Natural killer cell (primary cell): ENCODE data around the gene GLT1D1. TPM values are rescaled to one million over a fixed set of nuclear protein-coding genes. Genes with fewer than 3 reads are reported as not detected.
"Not testable (repeated sequence)": the region's sequence is repeated elsewhere in the genome, so short reads cannot be mapped to it uniquely, and the experiment has no call there.

Source experiments
- ATAC-seq, 3 donors: fragments of 150-1000 bp in 2 of 3; fragments of 200-7000 bp in 1 of 3; cut with Tn5 transposase; 1 replicate in 1 of 3; 2 replicates in 2 of 3; pipeline ENCODE4 v1.10.0; 2021; ENCODE audit warnings: mild to moderate bottlenecking in 2 of 3, moderate library complexity in 2 of 3
- DNase-seq, 2 donors: peaks; one replicate each; pipeline versions ENCODE4 v3.0.0 to v3.0.0-alpha.2; 2013 to 2021; ENCODE audit warnings: mixed read lengths in 1 of 2
- H3K27ac ChIP-seq: one replicate; pipeline ENCODE4 v1.5.1; 2013; ENCODE audit warnings: mild to moderate bottlenecking, low read length
- H3K27me3 ChIP-seq: one replicate; pipeline ENCODE4 v1.6.1; 2013; ENCODE audit warnings: low read length; ENCODE audit not compliant: control insufficient read depth, insufficient read depth
- H3K36me3 ChIP-seq: one replicate; pipeline ENCODE4 v1.6.1; 2013; ENCODE audit warnings: low read length; ENCODE audit not compliant: control insufficient read depth, insufficient read depth
- H3K4me1 ChIP-seq: one replicate; pipeline ENCODE4 v1.6.1; 2013; ENCODE audit warnings: low read length; ENCODE audit not compliant: control insufficient read depth, insufficient read depth
- H3K4me3 ChIP-seq: one replicate; pipeline ENCODE4 v1.5.1; 2013; ENCODE audit warnings: low read length
- H3K9me3 ChIP-seq: one replicate; pipeline ENCODE4 v1.6.1; 2013; ENCODE audit warnings: low read length; ENCODE audit not compliant: control insufficient read depth, insufficient read depth
- H3K27ac Mint-ChIP-seq, 2 donors: one replicate each; pipeline ENCODE4 v1.8.0; 2022; ENCODE audit warnings: mild to moderate bottlenecking in 2 of 2, mixed read lengths in 2 of 2, moderate library complexity in 1 of 2
- H3K27me3 Mint-ChIP-seq, 2 donors: one replicate each; pipeline ENCODE4 v1.8.0; 2022; ENCODE audit warnings: low read depth in 2 of 2, mixed read lengths in 2 of 2
- H3K36me3 Mint-ChIP-seq: one replicate; pipeline ENCODE4 v1.8.0; 2022; ENCODE audit warnings: mixed read lengths
- H3K4me1 Mint-ChIP-seq, 2 donors: one replicate each; pipeline ENCODE4 v1.8.0; 2022; ENCODE audit warnings: mixed read lengths in 2 of 2
- H3K4me3 Mint-ChIP-seq: one replicate; pipeline ENCODE4 v1.8.0; 2022; ENCODE audit warnings: mild to moderate bottlenecking, moderate library complexity, mixed read lengths
- H3K9me3 Mint-ChIP-seq, 2 donors: one replicate each; pipeline ENCODE4 v1.8.0; 2022; ENCODE audit warnings: mixed read lengths in 2 of 2
- WGBS: methylation state at CpG from one replicate; pipeline ENCODE4 v1.1.7; 2013; ENCODE audit warnings: missing lambda C conversion rate; ENCODE audit not compliant: insufficient coverage; 5-methylcytosine and 5-hydroxymethylcytosine counted together
- intact Hi-C: fragments of 100-400 bp; cut with micrococcal nuclease; formaldehyde crosslinking; loops from one replicate; pipeline ENCODE4 v1.14.2; 2022
- total RNA-seq, 4 donors: library from RNA; stranded (reverse); fragments of 120-200 nt in 1 of 4; gene quantifications; one replicate each; pipeline versions ENCODE4 v1.2.3 to v1.2.4, GENCODE V29; 2013 to 2022
- TF ChIP-seq, protein P1 (sequence below): fragments of 200-600 bp; IDR thresholded peaks from one replicate; pipeline ENCODE4 v1.8.0; 2022; ENCODE audit warnings: antibody characterized with exemption

Gene GLT1D1
- total RNA-seq, 3 donors from 2014 or later (not counting 1 experiment from before 2014, with no cell fraction given) = 0.33 to 3.2 (median 2.6) TPM

DNA sequence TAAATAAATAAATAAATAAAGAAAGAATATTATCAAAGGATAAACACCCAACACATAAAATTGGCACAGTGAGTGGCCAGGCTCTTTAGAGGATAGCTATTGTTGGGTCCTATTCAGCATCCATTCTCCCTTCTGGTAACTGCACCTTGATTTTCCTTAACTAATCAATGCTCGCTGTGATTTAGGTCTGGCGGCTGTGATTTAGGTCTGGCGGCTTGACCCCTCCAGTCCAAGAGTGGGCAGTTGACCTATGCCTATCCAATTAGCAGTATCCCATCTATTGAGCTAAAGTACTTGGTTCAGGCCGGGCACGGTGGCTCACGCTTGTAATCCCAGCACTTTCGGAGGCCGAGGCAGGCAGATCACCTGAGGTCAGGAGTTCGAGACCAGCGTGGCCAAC is 19.9 kb upstream of the GLT1D1 start:
- Mint-ChIP-seq H3K9me3 (no peaks in the 10 kb centered on the region), H3K36me3 (no peaks in the 10 kb centered on the region), H3K4me3 (no peak overlapping the region), H3K27me3 (no peaks in the 10 kb centered on the region), H3K4me1 (peaks cover 21 to 22% of the 10 kb centered on the region in 2 donors), H3K27ac (no peak overlapping the region)
- intact Hi-C loops = loop anchor here (5.0 kb wide), 1 partner anchor 36 kb away; no protein-coding TSS in a partner anchor
- TF ChIP-seq, protein P1, sequence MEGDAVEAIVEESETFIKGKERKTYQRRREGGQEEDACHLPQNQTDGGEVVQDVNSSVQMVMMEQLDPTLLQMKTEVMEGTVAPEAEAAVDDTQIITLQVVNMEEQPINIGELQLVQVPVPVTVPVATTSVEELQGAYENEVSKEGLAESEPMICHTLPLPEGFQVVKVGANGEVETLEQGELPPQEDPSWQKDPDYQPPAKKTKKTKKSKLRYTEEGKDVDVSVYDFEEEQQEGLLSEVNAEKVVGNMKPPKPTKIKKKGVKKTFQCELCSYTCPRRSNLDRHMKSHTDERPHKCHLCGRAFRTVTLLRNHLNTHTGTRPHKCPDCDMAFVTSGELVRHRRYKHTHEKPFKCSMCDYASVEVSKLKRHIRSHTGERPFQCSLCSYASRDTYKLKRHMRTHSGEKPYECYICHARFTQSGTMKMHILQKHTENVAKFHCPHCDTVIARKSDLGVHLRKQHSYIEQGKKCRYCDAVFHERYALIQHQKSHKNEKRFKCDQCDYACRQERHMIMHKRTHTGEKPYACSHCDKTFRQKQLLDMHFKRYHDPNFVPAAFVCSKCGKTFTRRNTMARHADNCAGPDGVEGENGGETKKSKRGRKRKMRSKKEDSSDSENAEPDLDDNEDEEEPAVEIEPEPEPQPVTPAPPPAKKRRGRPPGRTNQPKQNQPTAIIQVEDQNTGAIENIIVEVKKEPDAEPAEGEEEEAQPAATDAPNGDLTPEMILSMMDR = no peak
- Histone ChIP-seq H3K4me1 (peaks cover 18% of the 10 kb centered on the region), H3K4me3 (no peak overlapping the region), H3K36me3 (no peaks in the 10 kb centered on the region), H3K9me3 (no peaks in the 10 kb centered on the region), H3K27me3 (no peaks in the 10 kb centered on the region), H3K27ac (no peak overlapping the region)
- no peak for DNase-seq
- 97% methylated on average over 10 of the region's 10 CpGs for WGBS
- ATAC-seq = no peak

DNA sequence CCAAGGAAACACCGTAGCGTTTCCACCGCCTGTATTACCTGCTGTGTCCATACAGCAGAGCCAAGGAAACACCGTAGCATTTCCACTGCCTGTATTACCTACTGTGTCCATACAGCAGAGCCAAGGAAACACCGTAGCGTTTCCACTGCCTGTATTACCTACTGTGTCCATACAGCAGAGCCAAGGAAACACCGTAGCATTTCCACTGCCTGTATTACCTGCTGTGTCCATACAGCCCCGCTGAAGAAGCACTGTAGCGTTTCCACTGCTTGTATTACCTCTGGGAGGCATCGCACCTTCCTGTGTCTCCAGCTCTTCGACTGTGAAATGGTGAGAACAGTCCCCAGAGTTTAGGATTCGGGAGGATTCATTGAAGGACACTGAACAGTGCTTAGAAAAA is 13.4 kb upstream of the GLT1D1 start:
- H3K9me3 Mint-ChIP-seq, H3K27me3 ChIP-seq, H3K27ac ChIP-seq, H3K4me3 ChIP-seq, H3K36me3 Mint-ChIP-seq, H3K27me3 Mint-ChIP-seq, intact Hi-C loops, ATAC-seq, H3K36me3 ChIP-seq, H3K4me3 Mint-ChIP-seq, H3K9me3 ChIP-seq, H3K27ac Mint-ChIP-seq, DNase-seq: not testable (repeated sequence)
- H3K4me1 Mint-ChIP-seq = peaks cover 10 to 15% of the 10 kb centered on the region in 2 donors
- H3K4me1 ChIP-seq = peaks cover 11% of the 10 kb centered on the region
- WGBS = 90% methylated on average over 12 of the region's 12 CpGs

GRCh38 chr12:128840862-128841468 is 12.3 kb upstream of the GLT1D1 start:
- no peak overlapping the region for H3K4me3 Mint-ChIP-seq
- Histone ChIP-seq H3K9me3 (no peaks in the 10 kb centered on the region), H3K27me3 (no peaks in the 10 kb centered on the region), H3K4me3 (no peak overlapping the region), H3K4me1 (peaks cover 11% of the 10 kb centered on the region), H3K27ac (no peak overlapping the region), H3K36me3 (no peaks in the 10 kb centered on the region)
- peaks cover 0 to 4% of the 10 kb centered on the region in 2 donors for H3K27me3 Mint-ChIP-seq
- H3K27ac Mint-ChIP-seq = peak overlapping the region in 1 of 2 donors; percentile 73
- intact Hi-C loops = no loop called here
- ATAC-seq = no peak
- no peak for DNase-seq
- H3K4me1 Mint-ChIP-seq = peaks cover 10 to 15% of the 10 kb centered on the region in 2 donors
- no peaks in the 10 kb centered on the region for H3K36me3 Mint-ChIP-seq
- TF ChIP-seq, protein P1 = no peak
- WGBS = 11% methylated on average over 8 of the region's 8 CpGs
- no peaks in the 10 kb centered on the region for H3K9me3 Mint-ChIP-seq

DNA sequence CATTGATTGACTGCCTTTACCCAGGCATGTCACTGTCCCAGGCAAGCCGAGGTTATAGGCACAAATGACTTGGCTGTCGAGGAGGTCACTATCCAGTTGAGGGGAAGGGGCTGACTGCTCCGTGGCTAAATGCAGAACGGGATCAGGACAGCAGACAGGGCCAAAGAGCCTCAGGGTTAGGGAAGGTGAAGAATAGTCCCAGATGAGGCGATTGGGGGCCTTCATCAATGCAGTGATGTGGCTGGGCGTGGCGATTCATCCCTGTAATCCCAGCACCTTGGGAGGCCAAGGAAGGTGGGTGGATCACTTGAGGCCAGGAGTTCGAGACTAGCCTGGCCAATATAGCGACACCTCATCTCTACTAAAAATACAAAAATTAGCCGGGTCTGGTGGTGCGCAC is 10.7 kb upstream of the GLT1D1 start:
- Mint-ChIP-seq H3K9me3 (no peaks in the 10 kb centered on the region), H3K27me3 (peaks cover 0 to 4% of the 10 kb centered on the region in 2 donors), H3K27ac (no peak overlapping the region), H3K4me3 (no peak overlapping the region), H3K36me3 (no peaks in the 10 kb centered on the region), H3K4me1 (peaks cover 10 to 15% of the 10 kb centered on the region in 2 donors)
- no peak overlapping the region for H3K4me3 ChIP-seq
- no peak overlapping the region for H3K27ac ChIP-seq
- DNase-seq = no peak
- H3K4me1 ChIP-seq = peaks cover 11% of the 10 kb centered on the region
- no peaks in the 10 kb centered on the region for H3K9me3 ChIP-seq
- no peak for ATAC-seq
- intact Hi-C loops = no loop called here
- WGBS = 90% methylated on average over 9 of the region's 11 CpGs
- TF ChIP-seq, protein P1 = no peak
- H3K36me3 ChIP-seq = no peaks in the 10 kb centered on the region
- H3K27me3 ChIP-seq = no peaks in the 10 kb centered on the region
